GM11168 (cell line): ENCODE results near the gene AP3B1.
"Not testable (repeated sequence)": the region's sequence is repeated elsewhere in the genome, so short reads cannot be mapped to it uniquely, and the experiment has no call there.

Experiments used
- in situ Hi-C: fragments of 300-500 bp; cut with MboI; formaldehyde crosslinking; loops from one replicate; pipeline ENCODE4 v1.12.0; 2022; ENCODE audit warnings: low sequenced_read_pairs; ENCODE audit not compliant: unreplicated experiment

AP3B1 gene

DNA sequence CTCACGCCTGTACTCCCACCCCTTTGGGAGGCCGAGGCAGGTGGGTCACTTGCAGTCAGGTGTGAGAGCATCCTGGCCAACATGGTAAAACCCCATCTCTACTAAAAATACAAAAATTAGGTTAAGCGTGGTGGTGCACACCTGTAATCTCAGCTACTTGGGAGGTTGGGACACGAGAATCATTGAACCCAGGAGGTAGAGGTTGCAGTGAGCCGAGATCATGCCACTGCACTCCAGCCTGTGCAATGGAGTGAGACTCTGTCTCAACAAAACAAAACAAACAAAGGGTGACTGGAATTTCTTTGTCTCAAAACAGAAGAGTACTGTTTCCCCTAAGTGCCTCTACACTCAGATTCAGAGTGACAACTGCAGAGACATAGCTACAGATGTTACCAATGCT, 116.1 kb downstream of the AP3B1 start:
- in situ Hi-C loops, result no loop called here

DNA sequence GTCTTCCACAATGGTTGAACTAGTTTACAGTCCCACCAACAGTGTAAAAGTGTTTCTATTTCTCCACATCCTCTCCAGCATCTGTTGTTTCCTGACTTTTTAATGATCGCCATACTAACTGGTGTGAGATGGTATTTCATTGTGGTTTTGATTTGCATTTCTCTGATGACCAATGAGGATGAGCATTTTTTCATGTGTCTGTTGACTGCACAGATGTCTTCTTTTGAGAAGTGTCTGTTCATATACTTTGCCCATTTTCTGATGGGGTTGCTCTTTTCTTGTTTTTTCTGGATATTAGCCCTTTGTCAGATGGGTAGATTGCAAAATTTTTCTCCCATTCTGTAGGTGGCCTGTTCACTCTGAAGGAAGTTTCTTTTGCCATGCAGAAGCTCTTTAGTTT, 124.2 kb downstream of the AP3B1 start:
- in situ Hi-C loops, result not testable (repeated sequence)

DNA sequence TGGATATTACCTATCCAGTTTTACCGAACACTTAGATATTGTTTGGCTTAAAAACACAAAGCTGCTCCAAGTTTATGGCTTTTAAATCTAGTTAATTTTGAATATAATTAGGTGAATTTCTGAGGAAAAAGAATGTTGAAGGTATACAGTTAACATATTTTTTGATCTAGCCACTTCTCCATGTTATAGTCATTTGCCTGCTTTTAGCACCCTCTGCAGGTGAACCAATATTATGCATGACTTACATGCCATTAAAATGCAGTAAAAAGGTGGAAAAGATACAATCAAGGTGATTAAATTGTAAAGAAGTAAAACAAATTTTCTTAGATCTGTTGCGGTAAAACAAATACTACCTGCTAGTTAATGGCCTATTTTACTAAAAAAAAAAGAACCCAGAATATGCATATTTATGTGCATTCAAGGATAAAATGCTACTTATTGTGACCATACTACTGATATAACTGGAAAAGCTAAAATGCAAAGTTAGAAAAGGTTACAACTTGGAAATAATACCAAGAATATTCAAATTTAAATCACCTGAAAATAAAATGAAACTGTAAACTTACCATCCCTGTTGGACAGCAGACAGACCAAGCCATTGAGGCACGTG, 132.1 kb downstream of the AP3B1 start:
- in situ Hi-C loops, result no loop called here

DNA sequence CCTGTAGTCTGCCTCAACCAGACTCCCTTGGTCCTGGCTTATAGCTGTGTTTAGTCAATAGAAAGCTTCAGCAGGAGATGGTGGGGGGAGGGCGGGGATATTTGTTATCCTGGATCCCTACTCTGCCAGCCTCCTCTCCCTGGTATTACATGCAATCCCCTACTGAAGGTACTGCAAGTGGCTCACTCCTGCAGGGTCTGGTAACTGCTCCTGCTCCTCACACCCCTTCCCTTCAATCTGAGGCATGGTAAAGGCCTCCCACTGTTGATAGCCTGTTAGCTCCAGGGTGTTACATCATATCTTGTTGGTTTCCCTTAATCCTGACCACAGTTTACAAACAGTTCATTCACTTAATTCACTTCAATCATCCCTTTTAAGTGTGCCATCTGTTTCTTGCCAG, 137.5 kb downstream of the AP3B1 start:
- in situ Hi-C loops, result no loop called here

DNA sequence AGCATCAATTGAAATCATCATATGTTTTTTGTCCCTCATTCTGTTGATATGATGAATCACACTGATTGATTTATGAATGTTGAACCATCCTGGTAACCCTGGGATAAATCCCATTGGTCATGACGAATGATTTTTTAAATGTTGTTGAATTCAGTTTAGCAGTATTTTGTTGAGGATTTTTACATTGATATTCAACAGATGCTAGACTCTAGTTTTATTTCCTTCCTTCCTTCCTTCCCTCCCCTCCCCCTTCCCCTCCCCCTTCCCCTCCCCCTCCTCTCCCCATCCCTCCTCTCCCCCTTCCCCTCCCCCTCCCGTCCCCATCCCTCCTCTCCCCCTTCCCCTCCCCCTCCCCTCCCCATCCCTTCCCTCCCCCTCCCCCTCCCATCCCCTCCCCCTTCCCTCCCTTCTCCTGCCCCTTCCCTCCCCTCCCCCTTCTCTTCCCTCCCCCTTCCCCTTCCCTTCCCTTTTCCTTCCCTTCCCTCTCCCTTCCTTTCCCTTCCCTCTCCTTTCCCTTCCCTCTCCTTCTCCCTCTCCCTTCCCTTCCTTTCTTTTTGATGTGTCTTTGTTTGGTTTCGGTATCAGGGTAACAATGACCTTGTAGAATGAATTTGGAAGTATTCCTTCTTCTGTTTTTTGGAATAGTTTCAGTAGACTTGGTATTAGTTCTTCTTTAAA, 142.8 kb downstream of the AP3B1 start:
- in situ Hi-C loops, result no loop called here

DNA sequence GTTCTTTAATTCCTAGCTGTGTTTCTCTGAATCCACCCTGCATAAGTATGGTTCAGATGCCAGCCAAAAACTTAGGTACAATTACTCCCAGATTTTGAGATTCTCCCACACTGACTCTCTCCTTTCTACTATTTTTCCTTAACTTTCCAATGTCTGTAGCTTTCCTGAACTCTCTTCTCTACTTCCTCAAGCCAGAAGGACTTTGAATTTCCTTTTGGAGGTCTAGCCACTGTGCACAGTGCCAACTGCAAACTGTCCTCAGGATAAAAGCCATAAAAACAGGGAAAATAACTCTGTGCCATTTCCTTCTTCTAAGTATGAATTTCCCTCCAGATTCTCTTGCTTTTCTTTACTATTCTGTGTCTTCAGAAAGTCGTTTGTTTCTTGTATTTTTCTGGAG, 157.2 kb downstream of the AP3B1 start:
- in situ Hi-C loops, result no loop called here

DNA sequence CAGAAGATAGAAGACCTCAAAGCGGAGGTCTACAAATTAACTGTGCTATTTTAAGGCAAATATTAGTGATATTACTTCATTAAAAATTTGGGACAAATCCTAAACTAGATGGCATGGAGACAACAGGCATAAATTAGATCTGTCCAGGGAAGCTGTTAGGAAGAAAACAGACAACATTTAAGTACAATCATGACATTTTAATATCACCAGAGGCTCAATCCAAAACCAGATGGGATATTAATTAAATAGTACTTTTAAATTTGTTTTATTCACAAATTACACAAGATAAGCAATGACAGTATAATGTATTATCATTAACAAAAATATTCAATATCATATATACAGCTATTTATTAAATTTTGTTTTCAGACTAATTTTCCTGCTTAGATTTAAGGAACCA, 161.1 kb downstream of the AP3B1 start:
- in situ Hi-C loops, result no loop called here

DNA sequence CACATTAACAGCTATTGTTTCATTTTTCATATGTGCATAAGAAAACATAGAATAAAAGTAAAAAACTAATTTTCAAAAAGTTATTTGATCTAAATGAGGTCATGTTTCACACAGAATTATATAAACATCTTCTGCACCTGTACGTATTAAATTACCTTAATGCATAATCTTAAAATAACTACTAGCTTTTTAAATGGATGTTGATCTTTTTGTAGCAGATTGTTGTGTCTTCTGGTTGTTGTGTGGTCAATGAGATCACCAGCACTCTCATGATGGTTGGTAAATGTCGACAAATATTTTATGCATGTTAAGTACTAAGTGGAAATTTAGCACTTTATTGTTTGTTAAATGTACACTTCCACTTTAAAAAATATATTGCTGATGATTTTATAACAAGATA, 162.0 kb downstream of the AP3B1 start:
- in situ Hi-C loops, result no loop called here

DNA sequence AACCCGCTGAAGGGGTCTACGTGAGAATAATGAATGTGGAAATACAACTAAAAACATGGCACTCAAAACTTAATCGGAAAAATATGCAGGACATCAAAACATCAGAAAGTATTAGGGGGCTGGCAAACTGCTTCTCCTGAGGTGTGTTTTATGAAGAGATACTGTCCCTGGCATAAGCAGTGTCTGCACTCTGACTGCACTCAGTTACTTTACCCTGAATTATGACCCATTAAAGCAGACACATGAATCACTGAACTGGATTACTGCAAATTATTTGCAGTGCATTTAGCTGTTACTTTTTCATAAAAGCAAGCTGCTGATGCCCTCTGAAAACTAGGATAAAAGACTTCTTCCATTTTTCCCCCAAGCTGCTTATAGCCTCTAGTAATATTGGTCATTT, 164.9 kb downstream of the AP3B1 start:
- in situ Hi-C loops, result no loop called here

DNA sequence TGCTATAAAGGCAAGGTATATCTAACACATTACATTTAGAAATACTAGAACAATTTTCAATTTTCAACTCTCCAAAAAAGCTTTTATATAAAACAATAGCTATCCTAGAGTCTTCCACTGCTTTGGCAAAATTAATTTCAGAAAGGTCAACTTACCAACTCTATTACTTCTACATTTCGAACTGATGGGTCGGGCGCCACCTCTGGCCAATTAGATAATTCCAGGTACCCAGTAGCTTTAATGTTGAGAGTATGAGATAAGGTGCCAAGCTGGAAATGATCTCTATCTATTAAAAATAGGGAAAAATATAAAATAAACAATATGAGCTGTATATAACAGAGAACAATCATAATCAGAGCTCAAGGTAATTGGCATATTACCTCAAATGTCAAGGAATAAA, 166.6 kb downstream of the AP3B1 start:
- in situ Hi-C loops, result no loop called here

DNA sequence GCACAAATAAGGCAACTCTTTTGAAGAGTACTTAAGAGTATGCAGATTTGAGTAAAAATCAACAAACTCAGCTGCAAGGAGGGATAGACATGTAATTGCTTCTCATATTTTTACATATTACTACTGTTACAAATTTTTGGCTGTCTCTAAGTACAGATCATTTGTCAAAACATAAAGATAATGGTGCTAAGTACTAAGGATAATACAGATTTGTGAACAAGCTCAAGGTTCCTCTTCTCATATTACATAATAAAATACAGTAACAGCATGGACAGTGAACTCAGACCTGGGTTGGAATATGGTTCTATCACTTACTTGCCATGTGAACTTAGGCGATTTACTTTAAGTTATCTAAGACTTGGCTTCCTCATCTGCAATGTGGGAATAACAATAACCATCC, 168.0 kb downstream of the AP3B1 start:
- in situ Hi-C loops, result no loop called here

DNA sequence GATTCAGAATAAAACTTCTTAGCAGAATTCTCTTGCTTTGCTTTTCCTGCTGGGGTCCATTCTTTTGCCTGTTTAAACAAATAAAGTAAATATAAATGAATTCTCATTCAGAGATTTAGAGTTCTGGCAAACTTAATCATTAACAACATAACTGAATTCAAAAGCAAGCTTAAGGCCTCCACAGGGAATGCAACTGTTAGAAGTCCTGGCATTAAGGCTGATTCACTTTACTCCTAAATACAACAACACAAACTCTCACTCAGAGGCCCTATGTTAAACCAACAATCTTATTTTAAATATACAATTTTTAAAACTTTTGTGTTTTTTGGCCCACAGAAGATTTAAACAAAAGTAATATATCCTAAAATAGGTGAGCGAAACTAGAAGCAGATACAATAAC, 178.3 kb downstream of the AP3B1 start:
- in situ Hi-C loops, result no loop called here

DNA sequence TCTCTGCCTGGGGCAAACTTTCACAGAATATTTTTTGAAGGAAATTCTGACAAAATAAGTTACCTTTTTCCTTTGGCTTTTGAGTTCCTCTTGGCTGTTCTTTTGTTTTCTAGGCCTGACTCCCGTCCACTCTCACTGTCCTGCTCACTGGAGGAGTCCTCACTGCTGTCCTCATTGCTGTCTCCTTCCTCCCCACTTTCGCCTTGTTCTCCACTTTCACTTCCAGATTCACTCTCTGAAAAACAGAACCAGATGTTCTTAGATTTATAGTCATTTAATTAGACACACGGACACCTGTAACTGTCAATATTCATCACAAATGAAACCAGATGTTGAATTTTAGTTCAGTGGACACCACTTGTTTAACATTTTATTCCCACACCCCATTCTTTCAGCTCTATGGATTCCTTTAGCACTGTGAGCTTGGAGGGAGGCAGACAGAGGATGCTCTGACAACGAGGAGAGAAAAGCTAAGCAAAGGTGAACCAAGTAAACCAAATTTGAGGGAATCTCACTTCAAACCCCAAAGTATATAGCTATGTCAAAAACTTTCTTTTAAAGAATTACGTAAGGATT, 180.7 kb downstream of the AP3B1 start:
- in situ Hi-C loops, result no loop called here

DNA sequence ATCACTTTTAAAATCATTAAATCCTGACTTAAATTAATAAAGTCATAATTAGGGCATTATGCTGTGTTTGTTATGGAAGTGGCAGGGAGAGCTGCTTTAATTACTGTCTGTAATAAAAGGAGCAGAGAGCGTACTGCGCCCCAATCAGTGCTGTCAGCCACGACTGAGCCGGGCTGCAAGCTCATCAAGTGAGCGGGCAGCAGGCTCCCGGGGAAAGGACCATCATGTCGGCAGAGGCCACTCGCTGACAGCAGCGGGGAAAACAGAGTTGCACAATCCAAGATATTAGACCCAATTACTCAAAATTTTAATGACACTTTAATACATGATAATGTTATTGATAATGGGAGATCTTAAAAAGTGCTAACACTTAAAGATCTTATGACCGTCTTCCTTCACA, 181.6 kb downstream of the AP3B1 start:
- in situ Hi-C loops, result no loop called here

DNA sequence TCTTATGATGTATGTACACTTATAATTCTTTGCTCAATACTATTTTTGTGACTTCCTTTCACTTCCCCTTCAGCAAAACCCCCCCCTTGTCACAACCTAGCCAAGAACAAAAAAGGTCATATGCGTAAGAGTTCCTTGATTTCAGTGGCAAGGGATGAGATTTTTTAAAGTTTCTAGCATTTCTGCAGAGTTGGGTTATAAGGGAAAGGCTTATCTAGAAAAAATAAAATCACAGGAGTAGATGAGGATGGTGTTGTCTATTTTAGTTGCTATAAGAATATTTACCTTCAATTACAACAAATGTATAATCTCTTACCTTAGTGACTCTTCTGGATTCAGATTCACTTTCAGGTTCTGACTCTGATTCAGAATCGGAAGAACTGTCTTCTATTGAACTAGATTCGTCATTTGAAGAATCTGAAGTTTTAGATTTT, 184.6 kb downstream of the AP3B1 start:
- in situ Hi-C loops, result no loop called here

DNA sequence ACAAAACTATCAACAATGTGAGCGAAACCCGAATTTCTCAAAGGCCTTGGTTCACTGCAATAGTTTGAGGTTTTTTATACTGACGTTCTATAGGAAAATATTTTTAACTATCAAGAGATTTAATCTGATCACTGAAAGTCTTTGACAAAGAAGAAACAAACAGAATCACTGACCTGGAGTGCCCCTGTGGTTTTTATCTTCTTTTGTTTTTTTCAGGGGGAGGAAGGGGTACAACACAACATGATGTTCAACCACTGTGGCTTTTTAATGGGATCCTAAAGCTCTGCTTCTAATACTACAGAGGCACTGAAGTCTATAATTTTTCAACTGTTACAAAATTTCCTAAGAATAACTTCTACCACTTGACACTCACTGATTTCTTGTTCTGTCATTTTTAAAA, 185.9 kb downstream of the AP3B1 start:
- in situ Hi-C loops, result no loop called here

DNA sequence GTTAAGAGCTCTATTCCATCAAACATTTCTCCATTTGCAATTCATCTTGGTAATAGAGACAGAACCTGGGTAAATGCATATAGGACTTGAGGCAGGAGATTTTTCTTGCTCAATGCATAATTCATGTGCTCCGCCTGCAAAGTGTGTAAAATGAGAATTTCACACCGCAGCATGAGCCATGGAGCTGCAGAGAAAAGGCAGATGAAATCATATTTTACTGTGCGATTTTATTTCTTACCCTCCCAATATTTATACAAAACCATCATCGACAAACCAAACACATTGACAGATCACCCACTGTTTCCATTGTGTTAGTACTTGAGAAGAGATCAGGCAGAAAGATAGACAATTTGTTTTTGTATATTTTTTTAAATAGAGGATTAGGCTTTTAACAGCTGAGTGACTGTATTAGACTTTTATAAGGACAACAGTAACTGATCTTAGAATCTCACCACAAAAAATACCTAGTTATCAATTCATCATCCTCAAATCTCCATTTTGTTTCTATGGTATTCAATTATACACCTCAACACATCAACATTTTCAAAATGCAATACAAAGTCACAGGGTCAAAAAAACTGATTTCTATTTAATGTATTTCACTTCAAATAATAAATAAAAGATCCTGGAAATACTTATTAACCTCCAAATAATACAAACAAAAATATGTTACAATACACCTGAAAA, 191.1 kb downstream of the AP3B1 start:
- in situ Hi-C loops, result no loop called here

DNA sequence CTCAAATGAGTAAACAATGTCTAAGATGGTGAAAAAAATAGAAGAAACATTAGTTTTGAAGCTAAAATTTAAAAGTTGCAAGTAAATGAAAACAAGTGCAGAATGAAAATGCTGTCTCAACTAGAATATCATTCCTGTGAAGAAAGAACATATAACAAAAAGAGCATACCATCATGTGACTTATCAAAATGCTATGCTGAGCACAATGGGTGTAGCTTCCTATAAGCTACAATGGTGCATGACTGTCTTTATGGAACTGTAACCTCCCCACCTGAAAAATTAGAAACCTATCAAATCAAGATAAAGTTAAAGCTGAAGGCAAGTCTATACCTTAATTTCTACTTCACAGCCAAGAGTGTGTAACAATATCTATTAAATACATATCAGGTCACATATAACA, 192.0 kb downstream of the AP3B1 start:
- in situ Hi-C loops, result no loop called here

DNA sequence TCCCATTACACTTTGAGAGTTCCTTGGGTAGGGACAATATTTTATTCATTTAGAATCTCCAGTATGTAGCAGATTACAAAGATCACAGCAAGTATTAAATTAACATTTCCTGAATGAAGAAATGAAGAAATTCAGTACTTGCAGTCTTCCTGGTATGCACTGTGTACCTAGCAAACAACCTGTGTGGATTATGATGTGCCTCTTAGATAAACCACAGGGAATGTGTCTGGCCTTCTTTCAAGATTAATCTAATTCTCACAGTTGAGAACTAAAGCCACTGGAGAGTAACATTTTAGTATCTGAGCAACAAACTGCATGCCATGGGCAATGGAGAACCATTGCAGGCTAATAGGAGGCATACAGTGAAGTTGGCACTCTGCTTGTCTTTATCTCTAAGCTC, 199.4 kb downstream of the AP3B1 start:
- in situ Hi-C loops, result no loop called here

DNA sequence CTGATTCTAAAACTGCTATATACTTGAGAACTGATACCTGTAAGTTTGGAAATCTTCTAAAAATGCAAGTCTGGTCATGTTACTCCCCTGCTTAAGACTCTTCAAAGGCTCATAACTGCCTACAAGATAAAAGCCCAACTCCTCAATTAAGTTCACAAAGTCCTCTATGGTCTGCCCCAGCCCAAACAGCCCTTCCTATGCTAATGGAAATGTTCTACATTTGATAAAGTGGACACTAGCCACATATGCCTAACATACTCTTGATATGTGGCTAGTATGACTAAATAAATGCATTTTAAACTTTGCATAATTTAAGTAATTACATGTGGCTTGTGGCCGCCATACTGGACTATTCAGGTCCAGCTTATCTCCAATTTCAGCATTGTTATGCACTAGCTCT, 204.5 kb downstream of the AP3B1 start:
- in situ Hi-C loops, result no loop called here

DNA sequence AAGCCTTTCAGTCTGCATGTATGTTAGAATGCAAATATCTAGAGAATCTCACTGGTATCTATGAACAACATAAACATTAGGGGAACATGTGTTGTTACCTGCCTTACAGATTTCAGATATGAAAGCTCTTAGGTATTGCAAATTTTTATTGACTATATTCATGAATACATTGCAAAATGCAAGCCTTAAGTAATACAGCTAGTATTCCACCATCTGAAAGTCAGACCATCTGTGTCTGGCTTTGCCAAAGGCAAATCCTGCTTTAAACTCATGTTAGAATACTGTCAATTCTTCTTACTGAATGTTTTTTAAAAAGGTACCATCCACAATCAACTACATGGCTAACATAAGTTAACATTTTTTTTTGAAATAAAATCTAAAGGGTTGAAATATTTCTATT, 215.6 kb downstream of the AP3B1 start:
- in situ Hi-C loops, result no loop called here
